Mesothelial cell of epicardium (in vitro differentiated cells): Measurements from ENCODE around the gene PROKR2. TPM values are rescaled to one million over a fixed set of nuclear protein-coding genes. Genes with fewer than 3 reads are reported as not detected.
A peak's percentile ranks its signal among the peaks of the same experiment; 100 is the strongest.

Experiments
- DNase-seq, 2 experiments: peaks; one replicate each; pipeline ENCODE4 v3.0.0; 2021; ENCODE audit warnings: low spot score in 2 of 2; ENCODE audit not compliant: unreplicated experiment in 2 of 2
- H3K27ac Mint-ChIP-seq: 2 replicates; pipeline ENCODE4 v1.8.0; 2021; ENCODE audit warnings: mixed read lengths
- H3K27me3 Mint-ChIP-seq: 2 replicates; pipeline ENCODE4 v1.8.0; 2021; ENCODE audit warnings: low read depth, mixed read lengths
- H3K36me3 Mint-ChIP-seq: 2 replicates; pipeline ENCODE4 v1.8.0; 2021; ENCODE audit warnings: mixed read lengths
- H3K4me1 Mint-ChIP-seq: 2 replicates; pipeline ENCODE4 v1.8.0; 2021; ENCODE audit warnings: mixed read lengths
- H3K4me3 Mint-ChIP-seq: 2 replicates; pipeline ENCODE4 v1.8.0; 2021; ENCODE audit warnings: mild to moderate bottlenecking, moderate library complexity, mixed read lengths
- H3K9me3 Mint-ChIP-seq: 2 replicates; pipeline ENCODE4 v1.8.0; 2021; ENCODE audit warnings: mixed read lengths
- CTCF ChIP-seq: fragments of 200-600 bp; sonication (generic); IDR thresholded peaks from one replicate; pipeline ENCODE4 v1.5.0; 2021; ENCODE audit warnings: antibody characterized with exemption; ENCODE audit not compliant: unreplicated experiment
- total RNA-seq: library from RNA; stranded (reverse); gene quantifications from 3 replicates; pipeline ENCODE4 v1.2.1, GENCODE V29; 2021

PROKR2 gene
- total RNA-seq, 1 donor from 2014 or later: 2.3 TPM

GRCh38 chr20:5282561-5282960, 34.2 kb downstream of the PROKR2 start:
- peaks cover 30% of the 10 kb centered on the region for H3K9me3 Mint-ChIP-seq
- no peaks in the 10 kb centered on the region for H3K4me1 Mint-ChIP-seq

GRCh38 chr20:5279661-5280060, 37.1 kb downstream of the PROKR2 start:
- Mint-ChIP-seq H3K9me3 (peaks cover 7% of the 10 kb centered on the region), H3K36me3 (no peaks in the 10 kb centered on the region), H3K4me1 (no peaks in the 10 kb centered on the region), H3K27me3 (peaks cover 30% of the 10 kb centered on the region), H3K4me3 (no peak overlapping the region), H3K27ac (no peak overlapping the region)
- DNase-seq: no peak
- TF ChIP-seq CTCF: no peak

More at GRCh38 chr20:5282561-5282960, 34.2 kb downstream of the PROKR2 start:
- Mint-ChIP-seq H3K27me3 (peaks cover 28% of the 10 kb centered on the region), H3K36me3 (no peaks in the 10 kb centered on the region), H3K27ac (no peak overlapping the region), H3K4me3 (no peak overlapping the region)
- TF ChIP-seq CTCF: no peak
- DNase-seq: no peak

GRCh38 chr20:5272268-5272667, 44.5 kb downstream of the PROKR2 start:
- H3K4me1 Mint-ChIP-seq: no peaks in the 10 kb centered on the region
- no peaks in the 10 kb centered on the region for H3K36me3 Mint-ChIP-seq

GRCh38 chr20:5270603-5271002, 46.2 kb downstream of the PROKR2 start:
- Mint-ChIP-seq H3K4me3 (no peak overlapping the region), H3K27me3 (peaks cover 71% of the 10 kb centered on the region), H3K36me3 (no peaks in the 10 kb centered on the region), H3K9me3 (no peaks in the 10 kb centered on the region), H3K27ac (no peak overlapping the region), H3K4me1 (no peaks in the 10 kb centered on the region)
- no peak for TF ChIP-seq CTCF
- no peak for DNase-seq

More at GRCh38 chr20:5272268-5272667, 44.5 kb downstream of the PROKR2 start:
- no peak for DNase-seq
- H3K9me3 Mint-ChIP-seq: no peaks in the 10 kb centered on the region
- H3K4me3 Mint-ChIP-seq: no peak overlapping the region
- H3K27ac Mint-ChIP-seq: no peak overlapping the region
- TF ChIP-seq CTCF: no peak
- peaks cover 59% of the 10 kb centered on the region for H3K27me3 Mint-ChIP-seq

GRCh38 chr20:5268449-5268848, 48.3 kb downstream of the PROKR2 start:
- Mint-ChIP-seq H3K4me3 (no peak overlapping the region), H3K9me3 (no peaks in the 10 kb centered on the region), H3K4me1 (no peaks in the 10 kb centered on the region), H3K27ac (peak overlapping the region; percentile 66), H3K36me3 (no peaks in the 10 kb centered on the region), H3K27me3 (peaks cover 73% of the 10 kb centered on the region)
- no peak for TF ChIP-seq CTCF
- DNase-seq: no peak

GRCh38 chr20:5267092-5267491, 49.7 kb downstream of the PROKR2 start:
- no peaks in the 10 kb centered on the region for H3K9me3 Mint-ChIP-seq
- H3K4me1 Mint-ChIP-seq: no peaks in the 10 kb centered on the region
- no peaks in the 10 kb centered on the region for H3K36me3 Mint-ChIP-seq
- DNase-seq: no peak
- no peak for TF ChIP-seq CTCF
- H3K4me3 Mint-ChIP-seq: no peak overlapping the region
- H3K27me3 Mint-ChIP-seq: peaks cover 74% of the 10 kb centered on the region
- H3K27ac Mint-ChIP-seq: no peak overlapping the region
